ENCODE measurements around the gene FBXL22. TPM values are rescaled to one million over a fixed set of nuclear protein-coding genes. Genes with fewer than 3 reads are reported as not detected.

FBXL22 gene, protein sequence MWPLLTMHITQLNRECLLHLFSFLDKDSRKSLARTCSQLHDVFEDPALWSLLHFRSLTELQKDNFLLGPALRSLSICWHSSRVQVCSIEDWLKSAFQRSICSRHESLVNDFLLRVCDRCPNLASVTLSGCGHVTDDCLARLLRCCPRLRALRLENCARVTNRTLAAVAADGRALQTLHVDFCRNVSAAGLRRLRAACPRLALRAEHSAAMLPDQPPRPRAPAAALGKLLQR
- 1.0 TPM for total RNA-seq
- long read RNA-seq, result 0 reads

DNA sequence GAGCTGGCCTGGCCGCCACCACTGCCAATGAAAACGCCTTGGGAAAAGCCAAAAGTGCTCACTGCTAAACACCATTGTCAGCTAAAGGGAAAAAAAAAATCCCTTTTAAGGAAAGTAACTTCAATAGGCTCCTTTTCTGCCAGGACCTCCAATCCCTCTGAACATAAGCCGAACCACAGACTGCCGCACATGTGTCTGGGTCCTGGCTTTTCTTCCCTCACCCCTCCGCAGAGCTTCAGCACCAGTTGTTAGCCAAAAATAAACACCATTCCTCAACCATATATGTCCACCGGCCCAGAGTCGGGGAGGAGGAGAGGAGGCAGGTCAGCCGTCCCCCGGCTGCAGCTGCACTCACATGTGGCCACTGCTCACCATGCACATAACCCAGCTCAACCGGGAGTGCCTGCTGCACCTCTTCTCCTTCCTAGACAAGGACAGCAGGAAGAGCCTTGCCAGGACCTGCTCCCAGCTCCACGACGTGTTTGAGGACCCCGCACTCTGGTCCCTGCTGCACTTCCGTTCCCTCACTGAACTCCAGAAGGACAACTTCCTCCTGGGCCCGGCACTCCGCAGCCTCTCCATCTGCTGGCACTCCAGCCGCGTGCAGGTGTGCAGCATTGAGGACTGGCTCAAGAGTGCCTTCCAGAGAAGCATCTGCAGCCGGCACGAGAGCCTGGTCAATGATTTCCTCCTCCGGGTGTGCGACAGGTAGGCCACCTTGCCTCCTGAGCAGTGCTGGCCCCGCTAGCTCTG is at the start of gene FBXL22:
TSS of gene FBXL22 (plus strand) at position 350 of the 753 bp plus-strand sequence. CDS start at position 356, 6 bp downstream.
- DNase-seq (ENCODE audit: low spot score), result no peak

DNA sequence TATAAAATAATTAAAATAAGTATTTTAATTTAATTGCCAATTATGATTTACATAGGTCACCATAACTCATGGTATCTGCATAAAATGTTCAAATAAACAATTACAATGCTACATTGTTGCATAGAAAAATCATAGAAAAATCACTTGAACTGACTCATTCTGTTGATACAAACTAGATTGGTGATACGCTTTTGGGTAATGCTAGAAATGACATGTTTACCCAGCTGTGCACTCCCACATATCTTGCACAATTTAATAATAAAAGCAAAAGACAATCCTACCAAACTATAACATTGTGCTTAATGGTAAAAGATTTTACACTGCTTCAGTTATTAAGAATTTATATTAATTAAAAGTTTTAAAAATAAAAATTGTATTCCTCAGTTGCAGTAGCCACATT is 45.8 kb upstream of the FBXL22 start:
- DNase-seq (ENCODE audit: low spot score), result no peak

DNA sequence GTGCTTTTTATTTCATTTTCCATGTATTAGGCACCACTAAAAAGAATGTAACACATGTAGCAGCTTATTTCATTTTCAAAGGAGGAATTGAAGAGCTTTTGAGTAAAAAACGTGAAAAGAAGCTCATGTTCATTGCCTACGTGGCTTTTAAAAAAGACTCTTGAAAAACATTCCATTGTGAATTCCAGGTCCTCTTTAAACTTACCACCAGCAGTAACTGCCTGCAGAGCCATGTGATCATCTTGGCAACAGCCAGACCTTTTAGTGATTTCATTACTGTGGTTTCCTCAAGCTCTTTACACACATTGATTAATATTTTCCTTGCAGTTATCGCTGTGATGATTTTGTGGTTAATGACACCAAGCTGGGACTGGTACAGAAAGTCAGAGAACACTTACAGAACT is 43.8 kb upstream of the FBXL22 start:
- no peak for DNase-seq (ENCODE audit: low spot score)

DNA sequence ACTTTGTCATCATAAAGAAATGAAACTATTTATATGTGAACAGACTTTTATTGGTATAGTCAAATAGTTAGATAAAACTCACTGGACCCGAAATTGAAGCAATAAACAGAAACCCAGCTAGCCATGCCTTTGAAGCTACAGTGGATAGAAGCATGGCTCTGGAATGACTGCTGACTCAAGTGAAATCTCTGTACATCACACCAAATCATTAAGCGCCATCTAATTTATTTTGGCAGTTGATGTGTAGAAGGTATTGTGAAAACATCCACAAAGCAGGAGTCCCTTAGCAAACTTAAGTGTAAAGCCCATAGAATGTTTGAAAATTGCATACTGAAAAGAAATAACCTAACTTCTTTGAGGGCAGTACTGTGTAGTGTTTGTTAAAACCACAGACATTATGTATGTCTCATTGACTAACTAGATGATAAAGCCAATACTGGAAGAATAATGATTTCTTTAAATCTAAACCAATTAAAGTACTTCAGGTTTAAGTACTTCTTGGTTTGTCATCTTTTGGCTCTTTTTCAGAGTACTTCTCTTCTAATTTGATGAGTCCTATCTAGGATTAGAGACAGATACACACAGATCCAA is 42.8 kb upstream of the FBXL22 start:
- no peak for DNase-seq (ENCODE audit: low spot score)

DNA sequence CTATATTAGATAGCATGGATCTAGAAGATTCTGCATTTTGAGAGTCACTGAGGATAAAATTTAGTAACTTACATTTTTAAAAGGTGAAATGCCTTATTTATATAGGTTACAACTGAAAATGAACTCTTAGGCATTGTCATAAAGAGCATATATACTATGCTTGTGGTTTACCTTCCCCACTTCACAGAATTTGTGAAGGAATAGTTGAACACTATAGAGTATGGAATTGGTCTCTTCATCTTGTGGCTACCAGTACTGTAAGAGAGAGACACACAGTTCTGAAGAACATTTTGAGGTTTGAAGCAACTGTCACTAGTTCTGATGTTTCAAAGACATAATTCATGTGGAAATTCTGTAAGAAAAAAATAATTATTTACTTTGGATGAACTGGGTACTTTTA is 41.7 kb upstream of the FBXL22 start:
- no peak for DNase-seq (ENCODE audit: low spot score)

DNA sequence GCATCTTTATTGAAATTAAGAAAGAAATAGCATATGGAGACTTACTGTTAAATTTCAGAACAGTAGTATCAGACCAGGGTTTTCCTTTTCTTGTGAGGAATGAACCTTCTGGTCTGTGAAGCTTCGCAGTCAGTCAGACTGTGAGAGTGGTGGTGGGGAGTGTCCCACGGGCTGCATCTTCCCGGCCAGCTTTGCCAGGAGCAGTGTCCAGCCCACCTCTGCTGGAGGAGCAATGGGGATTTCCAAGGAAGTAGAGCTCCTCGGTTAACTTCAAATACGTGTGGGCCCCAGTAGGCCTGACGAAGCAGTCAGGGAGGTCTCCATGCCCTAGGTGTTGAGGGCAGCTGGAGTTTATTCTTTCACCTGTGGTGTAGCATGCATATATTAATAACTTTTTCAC is 40.9 kb upstream of the FBXL22 start:
- DNase-seq (ENCODE audit: low spot score), result no peak

DNA sequence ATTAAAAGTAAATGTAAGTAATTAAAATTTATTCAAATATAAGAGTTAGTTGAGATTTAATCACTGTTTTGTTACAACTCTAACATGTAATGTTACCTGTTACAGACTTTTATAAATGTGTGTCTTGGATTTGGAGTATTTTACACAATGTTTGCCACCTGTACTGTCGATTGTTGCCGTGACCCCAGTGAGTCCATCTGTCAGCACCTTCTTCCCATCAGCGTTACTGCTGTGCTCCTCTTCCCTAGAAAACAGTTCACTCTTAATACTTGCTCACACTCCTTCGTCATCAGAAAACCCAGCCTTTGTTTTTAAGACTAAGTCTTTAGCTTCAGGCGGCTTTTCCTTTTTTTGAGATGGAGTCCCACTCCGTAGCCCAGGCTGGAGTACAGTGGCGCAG is 40.5 kb upstream of the FBXL22 start:
- DNase-seq (ENCODE audit: low spot score), result no peak

DNA sequence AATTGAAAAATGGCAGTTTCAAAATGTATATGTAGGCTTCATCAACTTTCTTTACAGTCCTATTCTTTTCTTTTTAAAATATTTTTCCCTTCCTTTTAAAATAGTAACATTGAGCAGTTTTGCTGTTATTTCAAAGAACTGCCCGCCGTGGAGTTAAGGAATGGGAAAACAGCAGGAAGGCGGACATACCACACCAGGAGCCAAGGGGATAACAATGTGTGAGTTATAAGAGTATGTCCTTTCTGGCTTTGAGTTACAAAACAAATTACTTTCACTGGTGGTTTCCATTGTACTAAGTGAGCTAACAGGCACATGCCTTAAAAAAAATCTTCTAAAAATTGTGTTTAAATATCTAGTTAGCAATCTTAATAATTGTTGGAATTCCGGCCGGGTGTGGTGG is 37.4 kb upstream of the FBXL22 start:
- DNase-seq (ENCODE audit: low spot score), result no peak

DNA sequence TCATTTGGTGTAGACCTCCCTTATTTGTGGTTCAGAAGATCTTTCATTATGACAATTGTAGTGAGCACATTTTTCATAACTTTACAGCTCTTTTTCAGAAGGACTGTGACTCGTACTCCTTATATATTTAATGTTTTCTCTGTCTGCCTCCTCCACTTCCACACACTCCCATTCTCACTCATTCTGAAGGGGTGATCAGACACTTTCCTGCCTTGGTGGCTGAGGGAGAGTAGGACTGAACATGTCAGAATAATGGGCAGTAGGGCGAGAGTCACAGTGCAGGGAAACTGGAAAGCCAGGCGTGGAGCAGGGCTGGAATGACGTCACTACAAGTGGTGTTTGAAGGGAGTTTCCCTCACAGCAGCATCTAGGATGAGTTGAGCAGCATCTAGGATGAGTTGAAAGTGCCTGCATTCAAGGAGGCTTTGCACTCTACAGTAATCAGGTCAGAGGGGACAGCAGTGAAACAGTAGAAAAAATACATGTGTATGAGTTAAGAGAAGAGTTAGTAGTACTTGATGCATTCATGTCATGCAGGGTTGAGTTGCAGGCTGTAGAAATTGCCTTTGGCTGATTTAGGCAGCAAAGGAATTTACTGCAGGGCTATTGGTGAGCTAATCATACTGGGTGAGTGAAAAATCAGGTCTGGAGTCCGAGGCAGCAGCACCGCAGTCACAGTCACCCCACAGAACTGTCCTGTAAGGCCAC is 36.3 kb upstream of the FBXL22 start:
- DNase-seq (ENCODE audit: low spot score), result no peak

DNA sequence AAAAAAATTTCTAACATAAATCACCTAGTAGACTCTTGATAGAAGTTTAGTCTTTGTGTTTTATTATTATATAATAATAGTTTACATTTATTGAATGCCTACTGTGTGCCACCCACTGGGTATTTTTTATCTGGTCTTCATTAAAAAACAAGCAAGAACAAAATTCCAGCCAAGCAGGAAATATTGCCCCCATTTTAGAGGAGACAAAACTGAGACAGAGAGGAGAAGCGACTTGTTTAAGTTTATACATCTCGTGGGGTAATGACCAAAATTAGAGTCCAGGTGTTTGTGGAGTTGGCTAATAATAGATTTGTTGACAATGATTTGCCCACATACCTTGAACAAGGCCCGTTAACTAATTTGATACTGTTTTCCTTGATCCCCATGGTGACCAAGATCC is 33.1 kb upstream of the FBXL22 start:
- DNase-seq (ENCODE audit: low spot score), result no peak

DNA sequence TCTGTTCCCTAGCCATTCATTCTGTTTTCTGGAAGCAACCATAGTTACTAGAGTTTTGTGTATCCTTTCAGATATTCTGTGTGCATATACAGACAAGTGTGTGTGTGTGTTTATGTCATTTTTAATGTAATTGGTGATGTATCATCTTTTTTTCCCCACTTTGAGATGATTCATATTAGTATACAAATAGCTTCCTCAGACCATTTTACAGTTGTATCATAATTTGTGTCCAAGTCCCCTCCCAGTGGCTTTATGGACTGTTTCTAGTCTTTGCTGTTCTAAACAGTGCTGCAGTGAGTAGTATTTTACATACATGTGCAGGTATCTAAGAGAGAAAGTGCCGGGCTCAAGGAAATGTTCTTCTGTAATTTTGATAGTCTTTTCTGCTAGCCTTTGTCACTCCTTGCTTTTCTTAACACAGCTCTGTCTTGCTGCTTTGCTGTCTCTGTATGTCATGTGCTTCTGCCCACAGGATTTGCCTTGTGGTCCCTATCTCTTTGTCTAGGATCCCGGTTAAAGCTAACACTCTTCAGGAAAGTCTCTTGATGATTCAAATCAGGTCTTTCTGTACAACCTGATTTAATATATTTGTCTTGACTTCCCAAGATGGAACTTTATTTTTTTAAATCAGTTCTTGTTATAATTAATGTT is 31.5 kb upstream of the FBXL22 start:
- DNase-seq (ENCODE audit: low spot score), result no peak

DNA sequence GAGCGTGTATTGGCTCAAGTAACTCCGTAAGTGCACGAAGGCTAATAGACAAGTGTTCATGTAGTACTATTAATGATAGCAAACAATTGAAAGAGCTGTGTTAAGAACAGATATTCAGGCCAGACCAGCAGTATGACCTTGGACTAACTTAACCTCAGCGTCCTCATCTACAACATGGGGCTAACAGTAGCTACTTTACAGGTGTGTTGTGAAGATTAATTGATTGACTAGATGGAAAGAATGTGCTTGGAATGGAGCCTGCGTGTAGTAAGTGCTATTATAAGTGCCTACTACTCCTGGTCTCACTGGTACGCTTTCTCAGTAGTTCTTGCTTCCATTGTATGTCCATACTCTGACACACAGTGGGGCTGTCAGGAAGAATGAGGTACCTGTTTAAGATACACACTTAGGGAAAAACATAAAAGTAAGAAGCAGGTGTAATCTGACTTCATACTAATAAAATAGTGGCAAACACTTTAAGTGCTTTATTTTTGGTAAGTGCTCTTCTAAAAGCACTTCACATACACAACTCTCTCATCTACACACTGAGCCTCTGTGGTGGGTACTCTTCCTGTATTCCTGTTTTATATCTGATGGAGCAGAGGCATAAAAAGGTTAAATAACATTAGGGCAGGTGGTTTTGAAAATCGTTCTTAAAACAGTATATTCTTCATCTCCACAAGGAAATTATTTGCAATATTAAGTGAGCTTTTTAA is 24.3 kb upstream of the FBXL22 start:
- DNase-seq (ENCODE audit: low spot score), result no peak

DNA sequence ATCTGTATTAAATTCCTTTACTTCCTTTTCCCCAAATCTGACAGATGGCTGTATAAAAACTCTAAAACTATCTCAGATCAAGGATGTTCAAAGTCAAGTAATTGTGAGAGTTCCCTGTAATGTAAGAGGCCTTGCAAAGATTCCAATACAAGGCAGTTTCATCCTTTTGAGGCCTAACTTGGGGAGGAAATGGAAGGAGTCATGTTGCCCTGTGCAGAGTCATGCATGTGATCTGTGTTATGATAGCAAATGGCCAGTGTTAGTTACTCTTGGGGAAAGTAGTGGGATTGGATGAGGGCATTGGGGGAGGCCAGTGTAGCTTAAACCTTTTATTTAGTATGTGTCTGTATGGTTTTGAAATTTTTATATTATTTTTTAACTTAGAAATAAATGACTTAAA is 23.7 kb upstream of the FBXL22 start:
- no peak for DNase-seq (ENCODE audit: low spot score)

DNA sequence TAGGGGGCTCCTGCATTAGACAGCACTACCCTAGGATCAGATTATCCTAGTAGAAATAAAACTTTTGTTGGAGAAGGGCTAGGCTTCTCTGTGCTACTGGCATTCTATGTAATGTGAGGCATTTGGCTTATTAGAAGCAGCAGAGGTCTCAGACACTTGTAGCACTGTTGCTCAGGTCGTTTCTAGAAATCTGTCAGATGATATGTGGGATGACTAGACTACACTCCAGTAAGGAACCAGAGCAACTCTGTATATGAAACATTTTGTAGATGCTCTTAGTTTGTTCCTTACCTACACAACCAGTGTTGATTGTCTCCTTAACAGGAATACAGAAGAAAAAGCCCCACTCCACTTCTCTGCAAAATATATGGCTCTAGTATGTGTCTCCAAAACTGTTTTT is 21.9 kb upstream of the FBXL22 start:
- DNase-seq (ENCODE audit: low spot score), result no peak

DNA sequence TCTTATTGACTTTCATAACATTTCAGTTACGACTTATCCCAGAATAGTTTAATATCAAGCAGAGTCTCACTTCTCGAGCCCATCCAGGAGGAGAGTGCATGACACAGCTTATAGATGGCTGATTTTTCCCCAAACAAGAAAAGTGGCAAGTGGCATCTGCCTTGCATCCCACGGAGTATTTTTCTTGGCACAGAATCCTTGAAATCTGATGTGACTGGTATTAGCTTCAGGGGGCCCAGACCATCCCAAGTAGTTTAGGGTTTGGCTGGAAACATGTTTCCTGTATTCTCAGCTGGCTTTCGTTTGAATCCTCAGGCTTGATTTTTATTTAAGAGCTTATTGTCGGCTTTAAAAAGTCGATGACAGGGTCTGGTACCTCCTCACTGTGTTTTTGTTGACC is 20.7 kb upstream of the FBXL22 start:
- DNase-seq (ENCODE audit: low spot score), result no peak

DNA sequence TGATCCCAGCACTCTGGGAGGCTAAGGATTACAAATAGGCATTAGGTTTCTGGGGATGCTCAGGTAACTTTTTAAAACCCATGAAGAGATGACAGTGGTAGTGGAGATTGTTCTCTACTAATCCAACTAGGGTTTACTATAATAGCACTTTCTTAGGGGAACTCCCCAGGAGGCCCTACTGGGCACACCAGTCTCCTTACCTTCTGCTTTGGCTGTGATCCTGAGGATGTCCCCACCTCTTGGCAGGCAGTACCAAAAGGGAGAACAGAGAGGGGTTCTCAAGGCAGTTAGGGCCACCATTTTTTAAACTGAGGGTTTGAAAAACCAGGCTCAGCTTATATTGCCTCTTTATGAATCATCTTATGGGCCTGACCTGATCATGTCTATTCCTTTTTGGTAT is 15.0 kb upstream of the FBXL22 start:
- DNase-seq (ENCODE audit: low spot score), result no peak

DNA sequence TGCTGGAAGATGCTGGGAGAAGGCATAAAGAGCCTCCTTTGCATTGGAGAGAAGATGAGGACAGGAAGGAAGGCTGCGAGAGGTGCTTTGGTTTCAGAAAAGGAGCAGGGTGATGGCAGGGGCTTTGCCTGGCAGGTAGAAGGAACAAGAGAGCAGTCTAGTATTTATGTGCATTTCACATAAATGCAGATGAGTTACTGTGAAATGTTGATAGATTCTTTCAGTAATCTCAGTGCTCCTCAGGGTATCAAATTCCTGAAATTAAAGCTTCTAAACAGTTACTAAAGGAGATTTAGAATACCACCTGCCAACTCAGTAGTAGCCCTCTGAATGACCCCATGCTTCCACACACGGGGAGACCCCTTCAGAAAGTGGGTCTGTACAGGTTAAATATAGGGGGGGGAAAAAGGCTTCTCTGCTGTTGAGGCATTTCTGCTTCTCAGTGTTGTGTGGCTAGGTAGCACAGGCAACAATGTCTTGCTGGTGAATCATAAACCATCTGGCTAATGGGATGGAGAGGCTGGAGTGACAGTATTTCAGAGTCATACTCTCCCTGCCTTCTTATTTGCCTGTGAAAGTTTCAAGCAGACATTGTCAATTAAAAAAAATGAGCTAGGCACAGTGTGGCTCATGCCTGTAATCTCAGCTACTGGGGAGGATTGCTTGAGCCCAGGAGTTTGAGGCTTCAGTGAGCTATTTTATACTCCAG is 14.3 kb upstream of the FBXL22 start:
- DNase-seq (ENCODE audit: low spot score), result no peak

DNA sequence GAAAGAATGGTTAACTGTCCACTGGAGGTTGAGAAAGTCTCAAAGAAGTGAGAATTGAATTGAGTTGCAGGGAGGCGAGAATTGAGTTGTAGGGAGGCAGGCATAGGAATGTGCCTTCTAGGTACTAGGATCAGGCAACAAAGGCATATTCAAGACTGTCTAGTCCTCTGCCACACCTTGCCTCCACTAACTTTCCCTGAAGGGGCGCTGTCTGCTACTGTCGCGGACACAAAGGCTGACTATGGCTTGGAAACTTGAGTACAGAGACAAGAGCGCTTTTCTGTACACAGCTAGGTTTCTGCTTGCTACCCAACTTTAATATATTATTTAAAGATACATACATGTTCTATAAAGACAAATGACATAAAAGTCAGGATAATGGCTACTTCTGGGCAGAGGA is 10.4 kb upstream of the FBXL22 start:
- DNase-seq (ENCODE audit: low spot score), result no peak

DNA sequence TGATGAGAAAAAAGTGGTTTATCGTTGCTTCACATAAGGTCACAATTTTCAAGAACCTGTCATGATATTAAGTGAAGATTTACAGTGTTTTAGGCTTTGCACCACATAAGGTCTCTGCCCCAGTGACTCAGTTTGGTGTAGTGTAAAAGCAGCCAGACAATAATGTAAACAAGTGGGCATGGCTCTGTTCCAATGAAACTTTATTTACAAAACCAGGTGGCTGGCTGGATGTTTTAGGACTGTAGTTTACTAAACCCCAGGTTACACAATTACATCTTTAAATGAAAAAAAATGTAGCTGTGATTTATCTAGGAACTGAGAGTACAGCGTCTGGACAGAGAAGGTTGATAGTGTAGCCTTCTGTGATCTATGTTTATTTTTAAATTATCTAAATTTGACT is 9.7 kb upstream of the FBXL22 start:
- no peak for DNase-seq (ENCODE audit: low spot score)

DNA sequence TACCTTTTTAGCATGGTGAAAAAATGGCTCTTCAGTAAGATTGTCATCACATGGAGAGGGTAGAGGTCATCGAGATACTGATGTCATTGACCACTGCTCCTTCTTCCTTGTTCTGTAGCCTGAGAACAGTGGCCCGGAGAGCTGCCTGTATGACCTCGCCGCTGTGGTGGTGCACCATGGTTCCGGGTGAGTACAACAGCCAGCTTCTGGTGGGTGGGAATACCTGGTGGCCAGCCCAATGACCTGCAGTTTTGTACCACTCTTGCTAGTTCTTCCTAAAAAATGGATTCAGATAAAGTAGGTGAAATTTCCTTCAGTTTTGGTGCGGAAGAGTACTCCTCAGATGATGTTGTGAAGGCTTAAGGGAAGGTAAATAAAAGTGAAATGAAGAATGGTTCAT is 8.4 kb upstream of the FBXL22 start:
- DNase-seq (ENCODE audit: low spot score), result no peak
